ENCODE results near the gene CTTN. TPM values are rescaled to one million over a fixed set of nuclear protein-coding genes. Genes with fewer than 3 reads are reported as not detected.

Gene CTTN
- total RNA-seq, 1 experiment from 2014 or later, result 1,035 TPM

- Histone ChIP-seq H3K36me3 (peaks cover 100% of the 10 kb centered on the region), H3K9me3 (replicated peaks) (no peaks in the 10 kb centered on the region), H3K4me3 (no peak overlapping the region), H3K4me1 (replicated peaks) (peaks cover 14% of the 10 kb centered on the region), H3K27ac (no peak overlapping the region), H3K27me3 (replicated peaks) (no peaks in the 10 kb centered on the region)
- DNase-seq (ENCODE audit: low read depth in 1 of 2, low spot score in 2 of 2), result no peak
Observed at GRCh38 chr11:70420496-70420895, 22.2 kb downstream of the CTTN start.

- Histone ChIP-seq H3K27ac (no peak overlapping the region), H3K27me3 (replicated peaks) (no peaks in the 10 kb centered on the region), H3K36me3 (peaks cover 100% of the 10 kb centered on the region), H3K4me3 (no peak overlapping the region), H3K4me1 (replicated peaks) (peaks cover 14% of the 10 kb centered on the region), H3K9me3 (replicated peaks) (no peaks in the 10 kb centered on the region)
- DNase-seq (ENCODE audit: low read depth in 1 of 2, low spot score in 2 of 2), result no peak
Observed at GRCh38 chr11:70421123-70421522, 22.8 kb downstream of the CTTN start.

GRCh38 chr11:70422692-70423522 lies 24.6 kb downstream of the CTTN start:
- H3K4me1 ChIP-seq (replicated peaks), result peaks cover 14% of the 10 kb centered on the region
- no peaks in the 10 kb centered on the region for H3K9me3 ChIP-seq (replicated peaks)
- H3K36me3 ChIP-seq, result peaks cover 100% of the 10 kb centered on the region
- DNase-seq (ENCODE audit: low read depth in 1 of 2, low spot score in 2 of 2), result no peak
- H3K27me3 ChIP-seq (replicated peaks), result no peaks in the 10 kb centered on the region
- no peak overlapping the region for H3K4me3 ChIP-seq
- no peak overlapping the region for H3K27ac ChIP-seq

- DNase-seq (ENCODE audit: low read depth in 1 of 2, low spot score in 2 of 2), result peak; percentile 85 to 98
- Histone ChIP-seq H3K4me3 (no peak overlapping the region), H3K9me3 (replicated peaks) (no peaks in the 10 kb centered on the region), H3K36me3 (peaks cover 100% of the 10 kb centered on the region), H3K27ac (no peak overlapping the region), H3K4me1 (replicated peaks) (peaks cover 14% of the 10 kb centered on the region), H3K27me3 (replicated peaks) (no peaks in the 10 kb centered on the region)
Observed at GRCh38 chr11:70423523-70424505, 25.5 kb downstream of the CTTN start.

GRCh38 chr11:70424765-70425344 lies 26.5 kb downstream of the CTTN start:
- H3K27me3 ChIP-seq (replicated peaks), result no peaks in the 10 kb centered on the region

GRCh38 chr11:70427436-70427835 lies 29.1 kb downstream of the CTTN start:
- H3K27ac ChIP-seq, result no peak overlapping the region
- peaks cover 14% of the 10 kb centered on the region for H3K4me1 ChIP-seq (replicated peaks)
- no peaks in the 10 kb centered on the region for H3K9me3 ChIP-seq (replicated peaks)
- no peak overlapping the region for H3K4me3 ChIP-seq
- H3K36me3 ChIP-seq, result peaks cover 100% of the 10 kb centered on the region
- no peak for DNase-seq (ENCODE audit: low read depth in 1 of 2, low spot score in 2 of 2)
- no peaks in the 10 kb centered on the region for H3K27me3 ChIP-seq (replicated peaks)

More at GRCh38 chr11:70424765-70425344, 26.5 kb downstream of the CTTN start:
- Histone ChIP-seq H3K27ac (no peak overlapping the region), H3K4me1 (replicated peaks) (peaks cover 14% of the 10 kb centered on the region), H3K36me3 (peaks cover 100% of the 10 kb centered on the region), H3K4me3 (no peak overlapping the region), H3K9me3 (replicated peaks) (no peaks in the 10 kb centered on the region)
- DNase-seq (ENCODE audit: low read depth in 1 of 2, low spot score in 2 of 2), result no peak

GRCh38 chr11:70428701-70429427 lies 30.5 kb downstream of the CTTN start:
- H3K27me3 ChIP-seq (replicated peaks), result no peaks in the 10 kb centered on the region
- no peaks in the 10 kb centered on the region for H3K9me3 ChIP-seq (replicated peaks)
- H3K4me3 ChIP-seq, result no peak overlapping the region
- H3K36me3 ChIP-seq, result peaks cover 100% of the 10 kb centered on the region
- H3K4me1 ChIP-seq (replicated peaks), result peaks cover 7% of the 10 kb centered on the region
- DNase-seq (ENCODE audit: low read depth in 1 of 2, low spot score in 2 of 2), result no peak
- no peak overlapping the region for H3K27ac ChIP-seq

GRCh38 chr11:70429428-70429705 lies 31.0 kb downstream of the CTTN start:
- no peak overlapping the region for H3K4me3 ChIP-seq
- H3K27ac ChIP-seq, result no peak overlapping the region
- H3K4me1 ChIP-seq (replicated peaks), result peaks cover 2% of the 10 kb centered on the region
- H3K36me3 ChIP-seq, result peaks cover 100% of the 10 kb centered on the region
- no peak for DNase-seq (ENCODE audit: low read depth in 1 of 2, low spot score in 2 of 2)
- no peaks in the 10 kb centered on the region for H3K27me3 ChIP-seq (replicated peaks)
- no peaks in the 10 kb centered on the region for H3K9me3 ChIP-seq (replicated peaks)

GRCh38 chr11:70429724-70430521 lies 31.6 kb downstream of the CTTN start:
- peaks cover 100% of the 10 kb centered on the region for H3K36me3 ChIP-seq
- H3K27me3 ChIP-seq (replicated peaks), result no peaks in the 10 kb centered on the region
- H3K27ac ChIP-seq, result no peak overlapping the region
- no peaks in the 10 kb centered on the region for H3K4me1 ChIP-seq (replicated peaks)
- DNase-seq (ENCODE audit: low read depth in 1 of 2, low spot score in 2 of 2), result no peak
- no peaks in the 10 kb centered on the region for H3K9me3 ChIP-seq (replicated peaks)
- no peak overlapping the region for H3K4me3 ChIP-seq

- H3K4me1 ChIP-seq (replicated peaks), result no peaks in the 10 kb centered on the region
- no peak overlapping the region for H3K27ac ChIP-seq
- H3K36me3 ChIP-seq, result peaks cover 100% of the 10 kb centered on the region
- no peak for DNase-seq (ENCODE audit: low read depth in 1 of 2, low spot score in 2 of 2)
- no peak overlapping the region for H3K4me3 ChIP-seq
- no peaks in the 10 kb centered on the region for H3K27me3 ChIP-seq (replicated peaks)
- no peaks in the 10 kb centered on the region for H3K9me3 ChIP-seq (replicated peaks)
Observed at GRCh38 chr11:70430671-70431574, 32.6 kb downstream of the CTTN start.

- H3K27ac ChIP-seq, result no peak overlapping the region
- H3K27me3 ChIP-seq (replicated peaks), result no peaks in the 10 kb centered on the region
- H3K4me1 ChIP-seq (replicated peaks), result no peaks in the 10 kb centered on the region
- H3K36me3 ChIP-seq, result peaks cover 100% of the 10 kb centered on the region
- no peak for DNase-seq (ENCODE audit: low read depth in 1 of 2, low spot score in 2 of 2)
- no peaks in the 10 kb centered on the region for H3K9me3 ChIP-seq (replicated peaks)
- H3K4me3 ChIP-seq, result no peak overlapping the region
Observed at GRCh38 chr11:70431611-70432010, 33.3 kb downstream of the CTTN start.

GRCh38 chr11:70432065-70432464 lies 33.7 kb downstream of the CTTN start:
- Histone ChIP-seq H3K27ac (no peak overlapping the region), H3K36me3 (peaks cover 100% of the 10 kb centered on the region), H3K4me3 (no peak overlapping the region), H3K27me3 (replicated peaks) (no peaks in the 10 kb centered on the region), H3K9me3 (replicated peaks) (no peaks in the 10 kb centered on the region), H3K4me1 (replicated peaks) (no peaks in the 10 kb centered on the region)
- DNase-seq (ENCODE audit: low read depth in 1 of 2, low spot score in 2 of 2), result no peak

Measured in SJSA1 (cell line).